ENCODE results near the gene DGAT2L6. TPM values are rescaled to one million over a fixed set of nuclear protein-coding genes. Genes with fewer than 3 reads are reported as not detected.

The DGAT2L6 gene
- not detected in 2 replicates for total RNA-seq (2014; rRNA removed; shearing (Covaris generic))

DNA sequence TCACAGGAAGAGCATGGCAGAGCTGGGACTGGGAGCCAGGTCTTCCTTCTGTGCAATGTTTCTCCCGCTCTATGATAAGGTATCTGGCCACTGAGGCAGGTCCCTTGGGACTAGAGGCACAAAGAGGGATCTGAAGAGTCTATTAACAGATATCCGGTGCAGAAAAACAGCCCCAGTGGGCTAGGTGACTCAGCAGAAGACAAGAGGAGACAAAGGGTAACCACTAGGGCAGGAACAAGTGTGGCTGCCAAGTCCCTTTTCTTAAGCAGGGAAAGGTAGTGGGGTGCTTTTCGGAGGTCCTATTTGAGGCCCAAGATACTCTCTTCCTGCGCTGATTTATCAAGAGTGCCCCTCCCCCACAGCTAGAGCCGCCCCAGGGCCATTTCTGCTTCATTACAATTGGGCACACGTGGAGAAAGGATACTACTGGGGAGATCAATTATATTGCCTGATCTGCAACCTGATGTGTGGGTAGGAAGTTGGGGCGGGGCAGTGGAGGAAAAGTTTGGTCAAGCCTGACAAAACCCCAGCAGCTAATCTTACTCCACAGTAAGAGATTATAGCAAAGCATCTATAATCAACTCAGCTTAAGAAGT, at the start of gene DGAT2L6:
Gene DGAT2L6 (plus strand): TSS at position 546 of the 596 bp plus-strand sequence. CDS start 100 bp downstream, outside the sequence.

DNA sequence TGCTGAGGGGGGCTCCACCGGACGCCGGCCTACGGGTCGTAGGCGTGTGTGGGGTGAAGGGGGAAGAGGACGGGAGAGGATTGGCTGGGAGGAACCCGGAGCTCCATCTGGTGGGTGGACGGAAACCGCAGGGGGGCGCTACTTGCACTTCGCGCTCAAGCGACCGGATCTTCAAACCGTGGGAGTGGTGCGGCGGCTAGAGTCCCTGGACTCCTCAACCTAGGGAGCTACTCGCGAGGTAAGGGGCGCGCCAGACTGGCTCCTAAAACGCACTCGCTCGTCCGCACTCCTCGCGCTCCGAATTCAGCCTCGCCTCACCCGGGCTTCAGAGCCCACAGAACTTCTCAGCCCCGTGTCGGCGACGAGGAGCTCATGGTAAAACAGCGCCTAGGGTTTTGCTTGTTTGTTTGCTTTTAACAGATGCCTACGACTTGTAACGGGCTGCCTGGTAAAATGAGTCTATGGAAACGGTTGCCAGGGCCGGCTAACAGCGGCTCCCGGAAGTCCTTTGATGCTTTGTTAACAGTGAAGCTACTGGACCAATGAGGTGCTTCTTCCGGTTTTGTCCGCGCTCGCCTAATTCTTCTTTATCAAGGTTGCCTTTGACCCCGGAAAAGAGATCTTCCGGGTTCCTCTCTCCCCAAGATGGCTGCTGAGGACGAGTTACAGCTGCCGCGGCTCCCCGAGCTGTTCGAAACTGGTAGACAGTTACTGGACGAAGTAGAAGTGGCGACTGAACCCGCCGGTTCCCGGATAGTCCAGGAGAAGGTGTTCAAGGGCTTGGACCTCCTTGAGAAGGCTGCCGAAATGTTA, 43.8 kb upstream of the DGAT2L6 start, which contains the start of gene IGBP1:
Gene IGBP1 (plus strand): TSS at position 145 of the 813 bp plus-strand sequence. CDS start 501 bp downstream, at position 646.

GRCh38 chrX:70234355-70234754, 57.1 kb downstream of the DGAT2L6 start, which contains the start of gene AWAT1:
Gene AWAT1, plus strand, starts transcription at chrX:70234655. Its CDS starts 41 bp downstream, at chrX:70234696.

Small RNAs within 50 kb of the gene (small RNA-seq; reads per million reads assigned to genes)
- gene RNA5SP507 = 0.75 reads per million, percentile 44 among the genes with 10 or more reads in this experiment

Other genes with a start within 250 kb of the DGAT2L6 start
- gene AWAT2, start 127.5 kb upstream of the DGAT2L6 start, total RNA-seq (2014; rRNA removed; shearing (Covaris generic)) = not detected in 2 replicates
- gene OTUD6A, start 115.0 kb upstream of the DGAT2L6 start, total RNA-seq (2014; rRNA removed; shearing (Covaris generic)) = not detected in 2 replicates
- gene IGBP1, start 44.0 kb upstream of the DGAT2L6 start, total RNA-seq (2014; rRNA removed; shearing (Covaris generic)) = 56.6 and 71.3 TPM in 2 replicates
- not detected in 2 replicates for gene AWAT1, start 57.2 kb downstream of the DGAT2L6 start, total RNA-seq (2014; rRNA removed; shearing (Covaris generic))
- gene P2RY4, start 82.7 kb downstream of the DGAT2L6 start, total RNA-seq (2014; rRNA removed; shearing (Covaris generic)) = not detected in 2 replicates
- gene ARR3, start 90.9 kb downstream of the DGAT2L6 start, total RNA-seq (2014; rRNA removed; shearing (Covaris generic)) = not detected in 2 replicates
- gene RAB41, start 104.7 kb downstream of the DGAT2L6 start, total RNA-seq (2014; rRNA removed; shearing (Covaris generic)) = not detected in 2 replicates
- 42.7 and 49.4 TPM in 2 replicates for gene PDZD11, start 112.4 kb downstream of the DGAT2L6 start, total RNA-seq (2014; rRNA removed; shearing (Covaris generic))
- gene KIF4A, start 112.6 kb downstream of the DGAT2L6 start, total RNA-seq (2014; rRNA removed; shearing (Covaris generic)) = 29.9 and 32.9 TPM in 2 replicates
- 0.04 TPM in 1 of 2 replicates, not detected in the other for gene GDPD2, start 245.8 kb downstream of the DGAT2L6 start, total RNA-seq (2014; rRNA removed; shearing (Covaris generic))